Panc1 (cell line): Measurements from ENCODE around the gene KIAA1958.

Experiments
- POLR2AphosphoS5 ChIP-seq: IDR thresholded peaks from 2 replicates; pipeline ENCODE4 v1.6.1; 2012; ENCODE audit warnings: mild to moderate bottlenecking, low read depth, low read length, moderate library complexity
- TF ChIP-seq, protein P1 (sequence below): fragments of 450-650 bp; IDR thresholded peaks from 2 replicates; pipeline ENCODE4 v1.5.1; 2017; ENCODE audit warnings: mild to moderate bottlenecking
- TF ChIP-seq, protein P2 (sequence below), 2 experiments: IDR thresholded peaks; 2 replicates each; pipeline ENCODE4 v1.6.1; 2011 to 2012; ENCODE audit warnings: low read depth in 2 of 2, control low read depth in 1 of 2, low read length in 1 of 2, mild to moderate bottlenecking in 1 of 2, moderate library complexity in 1 of 2; ENCODE audit not compliant: insufficient read depth in 1 of 2

DNA sequence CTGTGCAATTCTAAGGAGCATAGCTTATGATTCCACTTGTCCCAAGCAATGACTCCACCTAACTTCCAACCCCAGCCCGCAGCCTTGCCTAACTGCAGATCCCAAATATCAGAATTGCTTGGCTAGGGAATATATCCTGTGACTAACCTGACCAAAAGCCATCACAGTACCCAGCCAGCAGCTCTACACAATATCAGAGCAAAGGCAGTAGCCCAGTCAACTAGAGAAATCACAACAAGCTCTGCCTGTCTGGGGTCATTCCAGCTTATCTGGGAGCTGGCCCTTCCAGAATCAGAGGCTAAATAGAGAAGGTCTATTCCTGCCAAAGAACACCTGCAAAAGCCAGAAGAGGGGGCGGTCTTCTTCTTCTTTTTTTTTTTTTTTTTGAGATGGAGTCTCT lies 9.3 kb upstream of the KIAA1958 start:
- TF ChIP-seq, protein P1, sequence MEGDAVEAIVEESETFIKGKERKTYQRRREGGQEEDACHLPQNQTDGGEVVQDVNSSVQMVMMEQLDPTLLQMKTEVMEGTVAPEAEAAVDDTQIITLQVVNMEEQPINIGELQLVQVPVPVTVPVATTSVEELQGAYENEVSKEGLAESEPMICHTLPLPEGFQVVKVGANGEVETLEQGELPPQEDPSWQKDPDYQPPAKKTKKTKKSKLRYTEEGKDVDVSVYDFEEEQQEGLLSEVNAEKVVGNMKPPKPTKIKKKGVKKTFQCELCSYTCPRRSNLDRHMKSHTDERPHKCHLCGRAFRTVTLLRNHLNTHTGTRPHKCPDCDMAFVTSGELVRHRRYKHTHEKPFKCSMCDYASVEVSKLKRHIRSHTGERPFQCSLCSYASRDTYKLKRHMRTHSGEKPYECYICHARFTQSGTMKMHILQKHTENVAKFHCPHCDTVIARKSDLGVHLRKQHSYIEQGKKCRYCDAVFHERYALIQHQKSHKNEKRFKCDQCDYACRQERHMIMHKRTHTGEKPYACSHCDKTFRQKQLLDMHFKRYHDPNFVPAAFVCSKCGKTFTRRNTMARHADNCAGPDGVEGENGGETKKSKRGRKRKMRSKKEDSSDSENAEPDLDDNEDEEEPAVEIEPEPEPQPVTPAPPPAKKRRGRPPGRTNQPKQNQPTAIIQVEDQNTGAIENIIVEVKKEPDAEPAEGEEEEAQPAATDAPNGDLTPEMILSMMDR = no peak
- TF ChIP-seq POLR2AphosphoS5 = no peak
- TF ChIP-seq, protein P2, sequence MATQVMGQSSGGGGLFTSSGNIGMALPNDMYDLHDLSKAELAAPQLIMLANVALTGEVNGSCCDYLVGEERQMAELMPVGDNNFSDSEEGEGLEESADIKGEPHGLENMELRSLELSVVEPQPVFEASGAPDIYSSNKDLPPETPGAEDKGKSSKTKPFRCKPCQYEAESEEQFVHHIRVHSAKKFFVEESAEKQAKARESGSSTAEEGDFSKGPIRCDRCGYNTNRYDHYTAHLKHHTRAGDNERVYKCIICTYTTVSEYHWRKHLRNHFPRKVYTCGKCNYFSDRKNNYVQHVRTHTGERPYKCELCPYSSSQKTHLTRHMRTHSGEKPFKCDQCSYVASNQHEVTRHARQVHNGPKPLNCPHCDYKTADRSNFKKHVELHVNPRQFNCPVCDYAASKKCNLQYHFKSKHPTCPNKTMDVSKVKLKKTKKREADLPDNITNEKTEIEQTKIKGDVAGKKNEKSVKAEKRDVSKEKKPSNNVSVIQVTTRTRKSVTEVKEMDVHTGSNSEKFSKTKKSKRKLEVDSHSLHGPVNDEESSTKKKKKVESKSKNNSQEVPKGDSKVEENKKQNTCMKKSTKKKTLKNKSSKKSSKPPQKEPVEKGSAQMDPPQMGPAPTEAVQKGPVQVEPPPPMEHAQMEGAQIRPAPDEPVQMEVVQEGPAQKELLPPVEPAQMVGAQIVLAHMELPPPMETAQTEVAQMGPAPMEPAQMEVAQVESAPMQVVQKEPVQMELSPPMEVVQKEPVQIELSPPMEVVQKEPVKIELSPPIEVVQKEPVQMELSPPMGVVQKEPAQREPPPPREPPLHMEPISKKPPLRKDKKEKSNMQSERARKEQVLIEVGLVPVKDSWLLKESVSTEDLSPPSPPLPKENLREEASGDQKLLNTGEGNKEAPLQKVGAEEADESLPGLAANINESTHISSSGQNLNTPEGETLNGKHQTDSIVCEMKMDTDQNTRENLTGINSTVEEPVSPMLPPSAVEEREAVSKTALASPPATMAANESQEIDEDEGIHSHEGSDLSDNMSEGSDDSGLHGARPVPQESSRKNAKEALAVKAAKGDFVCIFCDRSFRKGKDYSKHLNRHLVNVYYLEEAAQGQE (IDR thresholded peaks at IDR 0.05; ENCODE audit: insufficient read depth in 1 of 2, low read depth in 2 of 2, low read length in 1 of 2) = no peak
